GM19043 (cell line): ENCODE data around the gene XDH.

Experiments used
- ATAC-seq: cut with Tn5 transposase; IDR thresholded peaks from one replicate; pipeline ENCODE4 v1.9.1; 2021; ENCODE audit warnings: low read depth; ENCODE audit not compliant: unreplicated experiment

Gene XDH

GRCh38 chr2:31371691-31372090 is 42.9 kb downstream of the XDH start:
- no peak for ATAC-seq

- ATAC-seq = no peak
Observed at GRCh38 chr2:31366733-31367132, 47.8 kb downstream of the XDH start.

GRCh38 chr2:31365834-31366505 is 48.6 kb downstream of the XDH start:
- no peak for ATAC-seq

- no peak for ATAC-seq
Observed at GRCh38 chr2:31365348-31365747, 49.2 kb downstream of the XDH start.

GRCh38 chr2:31363956-31364750 is 50.4 kb downstream of the XDH start:
- no peak for ATAC-seq

- no peak for ATAC-seq
Observed at GRCh38 chr2:31362581-31362980, 52.0 kb downstream of the XDH start.

- no peak for ATAC-seq
Observed at GRCh38 chr2:31359229-31359628, 55.3 kb downstream of the XDH start.

GRCh38 chr2:31354837-31355236 is 59.7 kb downstream of the XDH start:
- no peak for ATAC-seq

- no peak for ATAC-seq
Observed at GRCh38 chr2:31353179-31353578, 61.4 kb downstream of the XDH start.

GRCh38 chr2:31349684-31350083 is 64.9 kb downstream of the XDH start:
- ATAC-seq = no peak

- no peak for ATAC-seq
Observed at GRCh38 chr2:31349160-31349559, 65.4 kb downstream of the XDH start.

- no peak for ATAC-seq
Observed at GRCh38 chr2:31348618-31349017, 65.9 kb downstream of the XDH start.

- no peak for ATAC-seq
Observed at GRCh38 chr2:31347750-31348149, 66.8 kb downstream of the XDH start.

- no peak for ATAC-seq
Observed at GRCh38 chr2:31347319-31347718, 67.2 kb downstream of the XDH start.

GRCh38 chr2:31344447-31344846 is 70.1 kb downstream of the XDH start:
- no peak for ATAC-seq

- ATAC-seq = no peak
Observed at GRCh38 chr2:31341351-31341750, 73.2 kb downstream of the XDH start.

GRCh38 chr2:31339696-31340095 is 74.8 kb downstream of the XDH start:
- no peak for ATAC-seq

- ATAC-seq = no peak
Observed at GRCh38 chr2:31337860-31338259, 76.7 kb downstream of the XDH start.

- ATAC-seq = no peak
Observed at GRCh38 chr2:31337197-31337596, 77.3 kb downstream of the XDH start.

GRCh38 chr2:31335921-31336585 is 78.5 kb downstream of the XDH start:
- no peak for ATAC-seq

GRCh38 chr2:31334311-31335026 is 80.1 kb downstream of the XDH start:
- ATAC-seq = no peak
